ENCODE measurements around the gene MSI2.

DNA sequence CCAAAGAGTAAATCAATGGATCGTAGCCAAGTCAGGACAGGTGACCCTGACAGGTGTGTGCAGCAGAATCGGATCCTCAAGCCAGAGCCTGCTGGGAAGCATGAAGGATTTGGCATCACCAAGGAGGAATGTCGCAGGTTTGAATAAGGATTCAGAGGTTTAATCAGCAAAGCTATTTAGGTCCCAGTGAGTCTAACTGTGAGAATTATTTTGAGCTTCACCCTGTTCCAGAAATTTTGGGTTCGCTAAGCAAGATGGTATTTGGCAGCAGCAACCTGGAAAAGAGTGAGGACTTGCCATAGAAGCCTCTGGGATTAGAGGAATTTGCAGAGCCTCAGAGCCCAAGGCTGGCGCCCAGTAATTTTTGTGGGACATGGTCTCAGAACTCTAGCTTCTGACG lies 315.7 kb downstream of the MSI2 start:
- TF ChIP-seq CTCF (IDR thresholded peaks at IDR 0.05) = no peak
- TF ChIP-seq POLR2AphosphoS5 (IDR thresholded peaks at IDR 0.05) = no peak
